Adrenal gland (tissue), 19 donors: ENCODE results near the gene MMADHC. TPM values are rescaled to one million over a fixed set of nuclear protein-coding genes. Genes with fewer than 3 reads are reported as not detected.
A peak's percentile ranks its signal among the peaks of the same experiment; 100 is the strongest.

Source experiments
- DNase-seq, 7 donors: peaks; one replicate each; pipeline ENCODE4 v3.0.0-alpha.2; 2019 to 2020
- H3K27ac ChIP-seq, 5 donors: fragments of 200-600 bp; sonication (generic) in 4 of 5; 1 replicate in 3 of 5; 2 replicates in 2 of 5; pipeline versions ENCODE4 v1.5.1 to v1.8.0; 2016 to 2020; ENCODE audit warnings: mild to moderate bottlenecking in 1 of 5
- H3K27me3 ChIP-seq: fragments of 200-600 bp; 2 replicates; pipeline ENCODE4 v1.8.0; 2021
- H3K36me3 ChIP-seq, 2 donors: fragments of 200-600 bp; replicated peaks in 1 of 2; 1 replicate in 1 of 2; 2 replicates in 1 of 2; pipeline versions ENCODE4 v1.5.1 to v1.8.0; 2018 to 2022
- H3K4me1 ChIP-seq, 2 donors: fragments of 200-600 bp; replicated peaks in 1 of 2; 1 replicate in 1 of 2; 2 replicates in 1 of 2; pipeline versions ENCODE4 v1.5.1 to v1.8.0; 2018 to 2021
- H3K4me3 ChIP-seq, 4 donors: fragments of 200-600 bp; sonication (generic) in 3 of 4; one replicate each; pipeline ENCODE4 v1.5.1; 2016 to 2018
- H3K9me3 ChIP-seq, 3 donors: fragments of 200-600 bp; sonication (generic) in 1 of 3; replicated peaks in 1 of 3; 1 replicate in 2 of 3; 2 replicates in 1 of 3; pipeline versions ENCODE4 v1.5.1 to v1.8.0; 2016 to 2021
- CTCF ChIP-seq, 6 experiments: fragments of 450-650 bp in 4 of 6; fragments of 200-600 bp in 2 of 6; sonication (generic) in 1 of 6; IDR thresholded peaks; 1 replicate in 5 of 6; 2 replicates in 1 of 6; pipeline versions ENCODE4 v1.5.1 to v1.8.0; 2016 to 2021; ENCODE audit warnings: antibody characterized with exemption in 6 of 6, mild to moderate bottlenecking in 2 of 6, moderate library complexity in 1 of 6
- POLR2A ChIP-seq, 2 donors: fragments of 450-650 bp; IDR thresholded peaks; one replicate each; pipeline ENCODE4 v1.6.1; 2017; ENCODE audit warnings: antibody characterized with exemption in 2 of 2, mild to moderate bottlenecking in 2 of 2, moderate library complexity in 1 of 2
- WGBS, 4 donors: extraction: QIAGEN DNeasy Blood & Tissue Kit in 2 of 4; methylation state at CpG; one replicate each; pipeline versions ENCODE4 v1.1.5 to v1.1.7; 2013 to 2017; 5-methylcytosine and 5-hydroxymethylcytosine counted together
- intact Hi-C, 2 donors: fragments of 100-400 bp; cut with DNase I; formaldehyde crosslinking; loops; one replicate each; pipeline versions ENCODE4 v1.14.1 to v1.15.0; 2022 to 2023
- long read RNA-seq, 10 donors: library from polyadenylated mRNA in 3 of 10; unstranded in 2 of 10; stranded (forward) in 1 of 10; transcript quantifications; one replicate each; pipeline ENCODE4 v2.0.0 and lab custom pipeline, GENCODE V29; 2021 to 2026
- polyA plus RNA-seq, 3 donors: library from polyadenylated mRNA; stranded (reverse); fragments of 200-250 nt in 2 of 3; fragments of 350-450 nt in 1 of 3; fragmentation: Illumina TruSeq in 1 of 3; extraction: RNeasy Lipid Tissue Mini Kit (QIAGEN cat#74804) in 1 of 3; gene quantifications; one replicate each; pipeline ENCODE4 v1.2.3, GENCODE V29; 2013 to 2014
- total RNA-seq, 9 donors: library from RNA; depleted of rRNA in 4 of 9; stranded (reverse); fragments of >200 nt in 4 of 9; fragments of 120-200 nt in 1 of 9; fragmentation: NEBNext Ultra II Directional in 1 of 9; extraction: Animal tissue kit (Norgen Biotek cat#: 25700) in 1 of 9; gene quantifications; one replicate each; pipeline versions ENCODE4 v1.1.0 to v1.2.4, GENCODE V29; 2013 to 2023
- donor health status: healthy with polysubstance abuse.
- donor health status: Bipolar disorder and iron deficiency.
- donor health status: DM: yes; HTN: yes; CAD: no.
- donor health status: DM: no; HTN: no; CAD: no.
- donor health status: DM: no; HTN: no; CAD: no.
- donor health status: DM: yes; HTN: yes; CAD: no.

MMADHC gene
- total RNA-seq (100 to 1,000 TPM in 4 of 9 donors, 10 to 100 TPM in 5; 45.9 to 179 (median 95.2) TPM), polyA plus RNA-seq (100 to 1,000 TPM in 1 of 3 donors, 10 to 100 TPM in 2; 28.0 to 123 (median 30.7) TPM)
- long read RNA-seq, donor 1, transcript MMADHC-203 (7 exons, 1,726 nt) = minor isoform, 8 of 88 reads
- long read RNA-seq, donor 1, transcript MMADHC-201 (8 exons, 1,436 nt) = major isoform, 80 of 88 reads
- long read RNA-seq, donor 1, partial matches to known transcripts = 0 of 88 reads
- long read RNA-seq, donor 1, other reads (novel, unspliced or antisense) = 0 of 88 reads
- long read RNA-seq, donor 2, transcript MMADHC-201 (8 exons, 1,436 nt) = major isoform, 50 of 59 reads
- long read RNA-seq, donor 2, partial matches to known transcripts = 5 of 59 reads
- long read RNA-seq, donor 2, other reads (novel, unspliced or antisense) = 0 of 59 reads
- long read RNA-seq, donor 3, transcript MMADHC-201 (8 exons, 1,436 nt) = major isoform, 58 of 69 reads
- long read RNA-seq, donor 3, partial matches to known transcripts = 10 of 69 reads
- long read RNA-seq, donor 3, other reads (novel, unspliced or antisense) = 0 of 69 reads
- long read RNA-seq, donor 4, transcript MMADHC-201 (8 exons, 1,436 nt) = major isoform, 76 of 85 reads
- long read RNA-seq, donor 4, partial matches to known transcripts = 6 of 85 reads
- long read RNA-seq, donor 4, other reads (novel, unspliced or antisense) = 1 of 85 reads
- long read RNA-seq, donor 5, transcript MMADHC-201 (8 exons, 1,436 nt) = major isoform, 89 of 97 reads
- long read RNA-seq, donor 5, partial matches to known transcripts = 1 of 97 reads
- long read RNA-seq, donor 5, other reads (novel, unspliced or antisense) = 3 of 97 reads
- long read RNA-seq, donor 6, transcript MMADHC-201 (8 exons, 1,436 nt) = major isoform, 20 of 51 reads
- long read RNA-seq, donor 6, partial matches to known transcripts = 4 of 51 reads
- long read RNA-seq, donor 6, other reads (novel, unspliced or antisense) = 26 of 51 reads
- long read RNA-seq, donor 7, transcript MMADHC-201 (8 exons, 1,436 nt) = major isoform, 18 of 29 reads
- long read RNA-seq, donor 7, partial matches to known transcripts = 7 of 29 reads
- long read RNA-seq, donor 7, other reads (novel, unspliced or antisense) = 0 of 29 reads
- long read RNA-seq, donor 8, transcript MMADHC-203 (7 exons, 1,726 nt) = minor isoform, 5 of 84 reads
- long read RNA-seq, donor 8, transcript MMADHC-201 (8 exons, 1,436 nt) = major isoform, 78 of 84 reads
- long read RNA-seq, donor 8, partial matches to known transcripts = 0 of 84 reads
- long read RNA-seq, donor 8, other reads (novel, unspliced or antisense) = 0 of 84 reads
- long read RNA-seq, donor 9, transcript MMADHC-201 (8 exons, 1,436 nt) = major isoform, 63 of 64 reads
- long read RNA-seq, donor 9, partial matches to known transcripts = 0 of 64 reads
- long read RNA-seq, donor 9, other reads (novel, unspliced or antisense) = 0 of 64 reads
- long read RNA-seq, donor 10, transcript MMADHC-201 (8 exons, 1,436 nt) = major isoform, 24 of 26 reads
- long read RNA-seq, donor 10, partial matches to known transcripts = 0 of 26 reads
- long read RNA-seq, donor 10, other reads (novel, unspliced or antisense) = 0 of 26 reads

GRCh38 chr2:149587220-149587949, at the start of gene MMADHC:
Gene MMADHC, minus strand, starts transcription at chr2:149587775. Its CDS starts 678 bp downstream, at chr2:149587097.
- no peaks in the 10 kb centered on the region for H3K27me3 ChIP-seq
- peak within 1 kb of the TSS; percentile 82 to 99 (median 97) for H3K27ac ChIP-seq

DNA sequence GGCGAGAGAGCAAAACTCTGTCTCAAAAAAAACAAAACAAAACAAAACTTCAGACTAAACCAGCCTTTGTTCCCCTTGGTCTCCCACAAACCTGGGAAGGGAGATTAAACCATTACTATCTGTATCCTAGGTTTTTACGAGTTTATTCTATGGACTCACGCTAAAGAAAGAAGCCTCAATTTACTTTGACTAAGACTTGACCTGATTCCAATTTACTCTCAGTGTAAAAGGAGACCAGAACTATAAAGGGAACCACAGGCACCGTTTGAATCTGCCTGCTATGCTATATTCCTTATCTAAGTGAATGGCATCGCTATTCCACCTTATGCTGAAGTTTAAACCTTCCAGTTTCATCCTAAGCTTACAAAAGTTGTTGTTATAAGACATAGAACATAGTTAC, 46.5 kb upstream of the MMADHC start:
- intact Hi-C loops = no loop called here
- Histone ChIP-seq H3K27me3 (no peaks in the 10 kb centered on the region), H3K9me3 (no peaks in the 10 kb centered on the region), H3K4me1 (no peaks in the 10 kb centered on the region), H3K36me3 (no peaks in the 10 kb centered on the region), H3K27ac (no peak overlapping the region), H3K4me3 (no peak overlapping the region)
- DNase-seq = no peak
- TF ChIP-seq CTCF (IDR thresholded peaks at IDR 0.05) = no peak
- no peak for TF ChIP-seq POLR2A (IDR thresholded peaks at IDR 0.05)
- 83 to 95% (median 85%) methylated on average over 5 of the region's 5 CpGs for WGBS, 4 donors

More at GRCh38 chr2:149587220-149587949, at the start of gene MMADHC:
- Histone ChIP-seq H3K9me3 (no peaks in the 10 kb centered on the region), H3K4me1 (peaks cover 26 to 42% of the 10 kb centered on the region in 2 donors), H3K4me3 (peak within 1 kb of the TSS; percentile 68 to 97 (median 86)), H3K36me3 (peaks cover 0 to 3% of the 10 kb centered on the region in 2 donors)
- intact Hi-C loops = no loop called here
- DNase-seq = peak; percentile 94 to 98 (median 96)
- TF ChIP-seq POLR2A (IDR thresholded peaks at IDR 0.05) (peak; percentile 80 to 95), CTCF (IDR thresholded peaks at IDR 0.05) (no peak)
- WGBS, 4 donors = 0 to 1% (median 0%) methylated on average over 37 to 45 of the region's 45 CpGs

DNA sequence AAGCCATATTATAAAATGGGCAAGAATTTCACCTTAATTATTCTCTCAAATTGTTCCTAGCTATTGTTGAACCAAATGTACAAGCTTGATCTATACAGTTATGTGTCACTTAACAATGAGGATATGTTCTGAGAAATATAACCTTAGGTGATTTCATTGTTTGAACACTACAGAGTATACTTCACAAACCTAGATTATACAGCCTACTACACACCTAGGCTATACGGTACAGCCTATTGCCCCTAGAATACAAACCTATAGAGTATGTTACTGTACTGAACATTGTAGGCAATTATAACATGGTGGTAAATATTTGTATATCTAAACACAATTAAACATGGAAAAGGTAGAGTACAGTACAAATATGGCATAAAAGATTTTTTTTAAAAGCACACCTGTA, 42.9 kb upstream of the MMADHC start:
- no peak overlapping the region for H3K27ac ChIP-seq
- no peaks in the 10 kb centered on the region for H3K9me3 ChIP-seq
- H3K36me3 ChIP-seq = no peaks in the 10 kb centered on the region
- WGBS, 4 donors = 95 to 100% (median 97%) methylated on average over 1 of the region's 1 CpG
- H3K4me1 ChIP-seq = no peaks in the 10 kb centered on the region
- no peak overlapping the region for H3K4me3 ChIP-seq
- intact Hi-C loops = no loop called here
- DNase-seq = no peak
- TF ChIP-seq CTCF (IDR thresholded peaks at IDR 0.05) (no peak), POLR2A (IDR thresholded peaks at IDR 0.05) (no peak)
- no peaks in the 10 kb centered on the region for H3K27me3 ChIP-seq
